Upper lobe of left lung (tissue), 4 donors: Measurements from ENCODE around the gene ARRDC1.

Experiments
- POLR2A ChIP-seq, 4 donors: fragments of 450-650 bp; IDR thresholded peaks; one replicate each; pipeline ENCODE4 v1.5.1; 2016 to 2017; ENCODE audit warnings: antibody characterized with exemption in 4 of 4, mild to moderate bottlenecking in 2 of 4
- POLR2AphosphoS5 ChIP-seq, 2 donors: sonication (generic); formaldehyde crosslinking; IDR thresholded peaks; one replicate each; pipeline ENCODE4 v1.5.1; 2017; ENCODE audit warnings: antibody characterized with exemption in 2 of 2

GRCh38 chr9:137642892-137643291 lies 37.4 kb downstream of the ARRDC1 start:
- TF ChIP-seq POLR2AphosphoS5 (IDR thresholded peaks at IDR 0.05) (no peak), POLR2A (IDR thresholded peaks at IDR 0.05) (no peak)
